NT2/D1 (cell line): Measurements from ENCODE around the gene BNC2.

Experiments used
- DNase-seq: peaks from one replicate; pipeline ENCODE4 v3.0.0-alpha.2; 2011; ENCODE audit warnings: low read depth, low spot score
- H3K27me3 ChIP-seq: 2 replicates; pipeline ENCODE4 v1.6.0; 2011; ENCODE audit warnings: mild to moderate bottlenecking; ENCODE audit not compliant: insufficient read length, insufficient read depth
- H3K36me3 ChIP-seq: 2 replicates; pipeline ENCODE4 v1.6.1; 2011; ENCODE audit warnings: mild to moderate bottlenecking, low read length, mixed read lengths; ENCODE audit not compliant: insufficient read depth, insufficient read length
- H3K4me1 ChIP-seq: 2 replicates; pipeline ENCODE4 v1.5.1; 2011; ENCODE audit not compliant: insufficient read depth, insufficient read length
- H3K4me3 ChIP-seq: 2 replicates; pipeline ENCODE4 v1.5.1; 2011; ENCODE audit warnings: low read depth; ENCODE audit not compliant: insufficient read length
- H3K9ac ChIP-seq: 2 replicates; pipeline ENCODE4 v1.6.0; 2011; ENCODE audit warnings: low read depth; ENCODE audit not compliant: insufficient read length
- H3K9me3 ChIP-seq: 2 replicates; pipeline ENCODE4 v1.5.1; 2011; ENCODE audit warnings: mild to moderate bottlenecking, low read length; ENCODE audit not compliant: insufficient read depth
- SUZ12 ChIP-seq: IDR thresholded peaks from 2 replicates; pipeline ENCODE4 v1.6.1; 2011; ENCODE audit not compliant: insufficient read length, insufficient read depth; ENCODE audit errors: extremely low read depth
- YY1 ChIP-seq: IDR thresholded peaks from 2 replicates; pipeline ENCODE4 v1.6.1; 2011; ENCODE audit not compliant: insufficient read length, insufficient read depth
- ZNF274 ChIP-seq: IDR thresholded peaks from 2 replicates; pipeline ENCODE4 v1.6.1; 2011; ENCODE audit warnings: mild to moderate bottlenecking, low read depth, low read length

Gene BNC2

GRCh38 chr9:16575986-16576245 lies 294.6 kb downstream of the BNC2 start:
- no peaks in the 10 kb centered on the region for H3K36me3 ChIP-seq
- no peak overlapping the region for H3K4me3 ChIP-seq
- H3K27me3 ChIP-seq, result no peaks in the 10 kb centered on the region
- H3K9me3 ChIP-seq, result no peaks in the 10 kb centered on the region
- TF ChIP-seq YY1, result no peak
- no peak for TF ChIP-seq ZNF274
- no peak for TF ChIP-seq SUZ12
- no peaks in the 10 kb centered on the region for H3K4me1 ChIP-seq
- H3K9ac ChIP-seq, result no peak overlapping the region
- DNase-seq, result no peak

- no peak overlapping the region for H3K4me3 ChIP-seq
- no peaks in the 10 kb centered on the region for H3K27me3 ChIP-seq
- no peaks in the 10 kb centered on the region for H3K36me3 ChIP-seq
- TF ChIP-seq ZNF274, result no peak
- TF ChIP-seq SUZ12, result no peak
- no peak for TF ChIP-seq YY1
- peak; percentile 5 for DNase-seq
- H3K4me1 ChIP-seq, result no peaks in the 10 kb centered on the region
- no peak overlapping the region for H3K9ac ChIP-seq
- no peaks in the 10 kb centered on the region for H3K9me3 ChIP-seq
Measured at GRCh38 chr9:16575142-16575985, 295.1 kb downstream of the BNC2 start.

GRCh38 chr9:16572005-16572734 lies 298.3 kb downstream of the BNC2 start:
- Histone ChIP-seq H3K9me3 (no peaks in the 10 kb centered on the region), H3K36me3 (no peaks in the 10 kb centered on the region), H3K4me3 (no peak overlapping the region), H3K27me3 (no peaks in the 10 kb centered on the region), H3K9ac (no peak overlapping the region), H3K4me1 (no peaks in the 10 kb centered on the region)
- no peak for DNase-seq
- TF ChIP-seq YY1, result no peak
- no peak for TF ChIP-seq SUZ12

- no peak overlapping the region for H3K4me3 ChIP-seq
- TF ChIP-seq YY1 (no peak), ZNF274 (no peak), SUZ12 (no peak)
- no peaks in the 10 kb centered on the region for H3K4me1 ChIP-seq
- H3K27me3 ChIP-seq, result no peaks in the 10 kb centered on the region
- H3K9me3 ChIP-seq, result no peaks in the 10 kb centered on the region
- no peak overlapping the region for H3K9ac ChIP-seq
- DNase-seq, result no peak
- H3K36me3 ChIP-seq, result no peaks in the 10 kb centered on the region
Measured at GRCh38 chr9:16571127-16571802, 299.2 kb downstream of the BNC2 start.

GRCh38 chr9:16563446-16563845 lies 307.0 kb downstream of the BNC2 start:
- H3K36me3 ChIP-seq, result no peaks in the 10 kb centered on the region
- no peaks in the 10 kb centered on the region for H3K4me1 ChIP-seq
- H3K4me3 ChIP-seq, result no peak overlapping the region
- no peak overlapping the region for H3K9ac ChIP-seq
- no peak for DNase-seq
- H3K27me3 ChIP-seq, result no peaks in the 10 kb centered on the region
- no peaks in the 10 kb centered on the region for H3K9me3 ChIP-seq
- no peak for TF ChIP-seq ZNF274
- no peak for TF ChIP-seq SUZ12
- TF ChIP-seq YY1, result no peak

- no peak for DNase-seq
- Histone ChIP-seq H3K4me1 (no peaks in the 10 kb centered on the region), H3K9me3 (no peaks in the 10 kb centered on the region), H3K27me3 (no peaks in the 10 kb centered on the region), H3K9ac (no peak overlapping the region), H3K36me3 (no peaks in the 10 kb centered on the region), H3K4me3 (no peak overlapping the region)
- no peak for TF ChIP-seq SUZ12
Measured at GRCh38 chr9:16561121-16561520, 309.3 kb downstream of the BNC2 start.
